Medulla oblongata (tissue), 1 donor: ENCODE data around the gene SOX6.
A peak's percentile ranks its signal among the peaks of the same experiment; 100 is the strongest.
"Not testable (repeated sequence)": the region's sequence is repeated elsewhere in the genome, so short reads cannot be mapped to it uniquely, and the experiment has no call there.

ENCODE experiments used
- DNase-seq: peaks from one replicate; pipeline ENCODE4 v3.0.0-alpha.2; 2015; ENCODE audit errors: extremely low spot score

The SOX6 gene

DNA sequence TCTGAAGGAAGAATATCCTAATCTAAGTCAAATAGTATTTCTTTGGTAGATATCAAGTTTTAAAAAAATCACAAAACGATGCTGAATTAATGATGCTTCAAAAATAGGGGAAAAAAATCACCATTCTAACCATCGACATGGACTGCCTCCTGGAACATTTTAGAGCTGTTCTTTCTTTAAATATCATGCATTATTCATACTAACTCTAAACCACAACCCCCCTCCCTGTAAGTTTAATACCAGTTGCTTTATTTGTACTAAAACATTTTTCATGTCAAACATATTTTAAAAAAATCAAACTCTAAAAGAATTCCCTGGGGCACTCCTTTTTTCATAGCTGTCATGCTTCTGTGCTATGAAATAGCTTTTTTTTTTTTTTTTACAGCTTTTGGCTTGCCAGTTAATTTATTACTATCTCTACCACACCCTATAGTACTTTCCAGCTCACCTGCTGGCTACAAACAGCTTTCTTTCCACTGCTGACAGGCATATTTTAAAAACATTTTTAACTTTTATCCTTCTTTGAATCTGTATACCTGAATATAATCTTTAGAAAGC, 256.9 kb downstream of the SOX6 start:
- no peak for DNase-seq

DNA sequence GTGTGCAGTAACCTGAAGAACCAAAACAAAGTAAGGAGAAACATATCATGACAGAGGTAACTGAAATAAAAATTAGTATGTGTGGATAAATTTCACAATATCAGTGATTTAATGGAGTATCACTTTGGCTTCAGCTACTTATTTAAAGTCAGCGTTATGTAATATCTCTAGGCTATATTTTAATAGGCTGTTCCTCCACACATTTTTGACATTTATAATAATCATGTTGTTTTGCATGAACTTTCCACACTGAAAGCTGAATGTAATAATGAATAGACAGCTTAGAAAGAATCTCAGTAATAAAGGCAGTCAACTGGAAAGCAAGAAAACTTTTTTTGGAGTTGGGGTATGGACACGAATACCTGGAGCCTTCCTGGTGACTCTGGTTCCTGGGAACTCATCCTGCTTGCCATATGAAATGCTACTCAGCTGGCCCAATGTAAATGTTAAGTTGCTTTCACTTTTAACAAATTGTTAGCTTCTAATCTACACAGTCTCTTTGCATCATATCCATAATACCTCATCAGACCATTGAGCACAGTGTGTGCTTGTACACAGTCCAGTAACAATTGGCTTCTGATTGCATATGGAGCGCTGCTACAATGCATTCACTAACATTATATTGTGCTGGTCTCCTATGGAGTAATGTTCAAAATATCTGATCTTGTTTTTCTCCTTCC, 257.7 kb downstream of the SOX6 start:
- no peak for DNase-seq

DNA sequence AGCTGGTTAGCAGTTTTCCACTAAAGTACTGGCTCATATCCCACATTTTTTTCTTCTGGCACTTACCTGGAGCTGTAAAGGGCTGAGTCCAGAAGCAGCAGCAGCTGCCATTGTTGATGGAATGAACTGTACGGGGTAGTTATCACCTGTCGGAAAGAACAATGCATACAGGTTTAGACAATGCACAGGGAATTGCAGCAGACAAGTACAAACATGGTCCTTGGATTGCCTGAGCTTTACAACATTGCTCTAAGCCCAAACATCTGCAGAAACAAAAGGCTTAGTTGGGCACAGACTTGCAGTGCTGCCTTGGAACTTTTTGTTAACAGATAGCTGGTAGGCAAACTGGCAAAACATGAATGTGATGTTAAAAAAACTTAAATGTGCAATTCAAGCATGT, 258.8 kb downstream of the SOX6 start:
- no peak for DNase-seq

DNA sequence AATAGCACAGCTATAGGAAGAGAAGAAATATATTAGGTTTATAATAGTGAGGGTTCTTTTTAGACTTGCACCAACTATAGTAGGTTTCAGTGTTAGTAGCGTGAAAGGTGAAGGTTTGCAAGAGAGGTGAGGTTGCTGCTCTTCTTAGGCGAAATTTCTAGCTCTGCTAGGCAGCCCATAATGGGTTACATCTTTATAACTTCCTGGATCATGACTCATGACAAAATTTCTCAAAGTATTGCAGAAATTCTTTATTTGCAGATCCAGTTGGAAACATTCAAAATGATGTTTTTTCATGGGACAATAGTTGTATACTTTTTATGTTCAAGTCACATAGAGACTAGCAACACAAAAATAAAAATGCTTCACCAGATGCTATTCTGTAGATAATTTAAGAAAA, 260.0 kb downstream of the SOX6 start:
- no peak for DNase-seq

DNA sequence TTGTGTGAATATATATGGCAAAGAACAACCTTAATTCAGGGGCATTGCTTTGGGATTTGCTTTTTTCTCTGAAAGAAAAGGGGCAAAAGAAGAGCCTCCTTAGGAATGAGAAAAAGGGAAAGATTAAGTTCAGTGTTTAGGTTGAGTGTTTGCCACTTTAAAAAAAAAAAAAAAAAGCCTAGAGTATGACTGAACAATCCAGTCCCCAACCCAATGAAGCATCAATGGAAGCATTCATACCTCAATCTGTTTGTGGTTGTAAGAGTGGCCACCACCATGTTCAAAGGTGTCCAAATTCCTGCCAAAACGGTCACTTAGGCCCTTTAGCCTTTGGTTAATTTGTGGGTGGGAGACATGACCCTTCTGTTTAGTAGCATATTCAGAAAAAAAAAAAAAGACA, 260.6 kb downstream of the SOX6 start:
- no peak for DNase-seq

DNA sequence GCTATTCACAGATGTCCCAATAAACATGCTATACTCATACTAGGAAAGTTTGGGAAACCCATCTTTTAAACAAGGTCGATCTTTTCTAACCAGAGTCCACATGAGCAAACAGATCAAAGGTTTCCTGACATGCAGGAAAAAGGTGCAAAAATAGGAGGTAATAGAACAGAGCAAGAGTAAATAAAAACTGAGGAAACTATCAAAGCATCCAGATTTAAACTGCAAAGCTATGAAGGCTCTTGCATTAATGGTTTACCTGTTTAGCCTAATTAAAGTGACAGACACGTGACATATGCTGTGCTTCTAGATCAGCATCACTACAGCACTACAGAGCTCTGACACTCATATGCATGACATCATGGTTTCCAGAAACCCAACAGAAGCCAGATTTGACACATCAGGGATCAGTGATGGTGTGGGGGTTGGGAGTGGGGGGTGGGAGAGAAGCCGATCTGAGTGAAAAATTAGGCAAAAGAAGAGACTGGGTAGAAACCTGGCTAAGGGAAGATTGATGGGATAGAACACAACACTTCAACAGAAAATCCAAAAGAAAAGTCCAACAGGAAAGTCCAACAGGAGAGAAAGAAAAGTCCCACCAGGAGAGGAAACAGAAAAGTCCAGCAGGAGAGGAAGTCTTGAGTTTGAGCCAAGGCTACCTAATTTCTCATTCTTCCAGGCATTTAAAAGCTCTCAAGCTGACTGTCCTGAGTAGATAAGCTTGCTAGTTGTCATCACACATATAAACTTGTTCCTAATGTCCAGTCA, 262.3 kb downstream of the SOX6 start:
- DNase-seq = no peak

DNA sequence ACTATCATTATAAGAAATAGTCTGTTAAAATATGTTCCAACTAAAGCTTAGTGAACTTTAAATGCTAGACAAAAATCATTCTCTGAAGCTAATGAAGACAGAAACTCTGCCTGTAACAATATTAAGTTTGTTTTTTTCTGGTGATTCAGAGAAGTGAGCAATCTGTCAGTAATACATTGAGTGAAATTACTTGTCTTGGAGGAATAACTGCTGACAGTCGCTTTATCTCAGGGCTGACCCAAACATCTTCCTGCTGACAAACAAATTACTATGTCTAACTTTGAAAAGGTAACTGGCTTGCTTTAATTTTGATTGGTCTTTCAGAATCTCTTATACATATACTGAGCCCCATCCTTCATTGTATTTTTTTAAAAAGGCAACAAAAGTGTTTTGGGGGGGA, 264.5 kb downstream of the SOX6 start:
- no peak for DNase-seq

DNA sequence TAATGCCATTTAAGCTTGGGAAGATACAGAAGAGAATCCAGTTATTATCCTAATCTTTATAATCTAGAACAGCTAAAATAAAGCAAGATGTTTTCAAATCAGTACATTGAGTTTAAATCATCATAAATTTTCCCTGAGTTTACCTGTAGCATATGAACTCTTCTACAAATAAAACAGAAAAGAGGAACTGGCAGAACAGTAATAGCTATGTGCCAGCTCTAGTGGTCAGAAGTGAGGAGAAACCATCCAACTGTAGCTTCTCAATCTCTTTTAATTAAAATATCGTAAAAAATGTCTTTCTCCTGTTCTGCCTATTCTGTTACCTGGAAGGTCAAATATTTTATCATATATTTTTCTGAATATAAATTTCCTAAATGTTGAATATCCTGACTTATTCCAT, 266.9 kb downstream of the SOX6 start:
- no peak for DNase-seq

DNA sequence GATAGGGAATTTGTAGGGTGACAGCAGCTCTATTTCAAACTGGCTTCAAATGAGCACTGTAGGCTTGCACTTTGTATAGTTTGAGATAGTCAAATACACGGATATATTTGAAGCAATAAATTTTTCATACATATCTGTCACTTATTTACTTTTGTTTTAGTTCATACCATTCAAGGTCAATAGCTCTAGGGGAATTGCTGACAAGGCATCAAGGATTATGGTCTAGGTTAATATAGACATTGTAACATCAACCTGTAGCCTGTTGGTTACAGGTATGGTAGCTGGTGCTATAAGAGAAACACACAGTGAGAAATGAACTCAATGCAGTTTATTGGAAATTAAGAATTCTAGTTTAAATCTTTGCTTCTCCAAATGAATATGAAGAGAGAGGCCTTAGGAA, 267.6 kb downstream of the SOX6 start:
- DNase-seq = no peak

DNA sequence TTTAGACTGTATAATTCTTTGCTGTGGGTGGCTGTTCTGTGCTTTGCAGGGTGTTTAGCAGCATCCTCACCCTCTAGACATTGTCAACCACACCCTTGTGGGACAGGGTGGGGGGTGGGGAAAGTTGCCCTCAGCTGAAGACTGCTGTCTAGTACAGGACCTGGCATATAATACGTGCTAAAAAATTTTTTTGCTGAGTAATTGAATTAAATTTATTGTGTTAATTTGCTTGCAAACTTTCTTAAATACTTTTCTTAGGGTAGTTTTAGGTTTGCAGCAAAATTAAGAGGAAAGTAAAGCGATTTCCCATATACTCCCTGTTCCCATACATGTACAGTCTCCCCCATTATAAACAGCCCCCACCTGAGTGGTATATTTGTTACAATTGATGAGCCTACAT, 268.5 kb downstream of the SOX6 start:
- DNase-seq = no peak

DNA sequence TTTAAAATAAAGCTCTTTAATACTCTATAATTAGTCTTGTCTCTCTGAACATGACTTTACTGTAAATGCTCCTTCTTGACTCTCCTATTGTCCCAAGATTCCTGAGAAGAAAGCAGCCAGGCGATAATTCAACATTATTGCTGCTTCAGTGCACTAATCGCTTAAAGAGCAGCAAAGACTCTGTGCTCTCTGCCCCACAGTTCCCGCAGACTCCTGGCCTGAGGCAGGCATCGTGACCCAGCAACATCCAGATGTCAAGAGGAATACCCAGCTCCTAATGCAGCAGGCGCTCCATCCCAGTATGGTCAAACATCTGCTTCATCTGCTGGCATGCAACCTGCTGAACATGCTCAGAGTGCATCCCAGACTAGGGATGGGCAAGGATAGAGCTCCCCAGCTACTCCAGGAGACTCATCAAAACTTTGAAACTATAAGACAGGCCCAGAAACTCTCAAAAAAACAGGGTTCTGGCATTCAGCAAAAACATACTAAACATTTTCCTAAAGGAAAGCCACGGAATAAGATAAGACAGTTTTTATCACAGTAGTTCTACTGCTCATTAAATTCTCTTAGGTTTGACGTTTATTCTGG, 270.0 kb downstream of the SOX6 start:
- peak; percentile 33 for DNase-seq

DNA sequence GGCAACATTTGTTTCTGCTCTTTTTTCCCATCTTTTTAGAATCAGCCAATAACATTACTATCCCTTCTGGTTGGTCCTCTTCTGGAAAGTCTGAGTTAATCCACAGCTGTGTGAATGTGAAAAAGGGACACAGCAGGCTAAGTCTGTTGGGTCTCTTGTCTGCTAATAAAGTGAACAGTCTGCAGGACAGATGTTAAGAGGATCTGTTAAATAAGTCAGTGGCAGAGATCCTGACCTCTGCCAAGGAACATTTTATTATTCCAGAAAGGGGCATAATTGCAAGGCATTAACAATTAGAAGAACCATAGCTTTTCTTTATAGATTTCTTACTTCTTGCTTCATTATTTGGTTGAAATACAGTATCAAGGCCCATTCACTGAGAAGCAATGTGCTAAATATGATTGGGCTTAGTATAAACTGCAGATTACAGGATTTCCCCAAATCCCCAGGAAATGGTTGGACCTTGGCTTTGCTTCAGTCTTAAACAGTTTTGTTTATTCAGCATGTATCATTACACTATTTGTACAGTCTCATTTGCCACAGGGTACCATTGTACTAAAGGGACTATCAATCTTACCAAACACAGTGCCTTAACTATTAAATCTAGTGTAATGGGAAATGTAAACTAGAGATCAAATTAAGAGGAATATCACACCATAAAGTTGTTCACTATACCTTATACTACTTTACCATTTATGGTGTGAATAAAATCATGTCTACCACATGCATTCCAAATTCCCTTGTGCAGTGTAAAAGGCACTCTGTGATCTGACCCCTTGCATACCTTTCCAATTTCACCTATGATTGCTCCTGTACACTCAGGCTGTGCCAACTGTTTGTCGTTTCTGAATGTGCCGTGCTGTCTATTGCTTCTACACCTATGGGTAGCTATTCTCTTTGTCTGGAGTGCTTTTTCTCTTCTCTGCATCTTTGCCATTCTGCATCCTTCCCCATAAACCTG, 274.0 kb downstream of the SOX6 start:
- DNase-seq = no peak

DNA sequence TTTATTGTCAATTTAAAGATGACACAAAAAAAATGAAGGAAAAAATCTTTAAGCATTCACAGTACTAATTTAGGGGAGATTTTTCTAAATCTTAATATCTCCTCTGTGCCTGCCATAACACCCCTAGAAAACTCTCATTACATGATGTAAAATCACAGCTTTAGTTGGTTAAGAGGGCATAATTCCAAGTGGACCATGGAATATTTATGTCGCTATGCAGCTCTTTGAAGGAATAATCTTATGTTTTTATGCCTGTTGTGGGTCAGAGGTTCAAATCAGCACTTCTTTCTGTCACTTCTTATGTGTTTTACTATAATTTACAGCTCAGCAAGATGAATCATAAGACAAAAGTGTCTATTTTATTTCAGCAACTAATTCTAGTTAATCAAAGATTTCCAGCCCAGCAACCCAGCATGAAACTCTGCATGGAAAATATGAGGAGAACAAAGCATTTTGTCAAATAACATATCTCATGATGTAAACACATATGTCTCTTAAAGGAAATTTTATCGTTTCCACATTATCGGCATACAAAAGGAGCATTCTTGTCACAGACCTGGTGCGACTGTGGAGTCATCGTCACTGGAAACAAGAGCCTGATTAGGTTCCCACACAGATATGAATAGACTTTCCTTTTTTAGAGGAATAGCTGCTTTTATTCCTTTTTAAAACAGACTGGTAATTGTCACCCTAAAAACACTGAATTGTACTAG, 274.8 kb downstream of the SOX6 start:
- DNase-seq = no peak

DNA sequence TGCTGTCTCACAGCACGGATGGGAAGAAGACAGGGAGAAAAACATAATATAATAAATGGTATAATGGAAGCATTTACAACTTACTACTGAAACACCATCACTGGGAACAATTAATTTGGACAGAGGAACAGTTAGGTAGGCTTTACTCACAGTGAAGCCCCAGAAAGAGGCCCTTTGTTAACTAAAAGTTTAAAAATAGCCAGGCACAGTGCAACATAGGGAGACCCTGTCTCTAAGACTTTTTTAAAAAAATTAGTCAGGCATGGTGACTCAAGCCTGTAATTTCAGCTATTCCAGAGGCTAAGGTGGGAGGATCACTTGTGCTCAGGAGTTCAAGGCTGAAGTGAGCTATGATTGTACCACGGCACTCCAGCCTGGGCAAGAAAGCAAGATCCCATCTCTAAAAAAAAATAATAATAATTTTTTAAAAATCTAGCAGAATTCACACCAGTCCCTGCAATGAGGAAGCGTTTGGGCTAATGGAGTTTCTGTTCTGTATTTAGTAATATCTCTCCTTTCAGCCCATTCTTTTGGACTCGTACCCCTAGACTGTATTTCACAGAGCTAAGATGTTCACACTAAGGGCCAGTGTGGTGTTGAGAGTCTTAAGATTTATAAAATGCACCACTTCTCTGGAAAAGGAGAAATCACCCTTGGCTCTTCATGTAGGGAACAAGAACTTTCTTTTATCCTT, 275.5 kb downstream of the SOX6 start:
- no peak for DNase-seq

DNA sequence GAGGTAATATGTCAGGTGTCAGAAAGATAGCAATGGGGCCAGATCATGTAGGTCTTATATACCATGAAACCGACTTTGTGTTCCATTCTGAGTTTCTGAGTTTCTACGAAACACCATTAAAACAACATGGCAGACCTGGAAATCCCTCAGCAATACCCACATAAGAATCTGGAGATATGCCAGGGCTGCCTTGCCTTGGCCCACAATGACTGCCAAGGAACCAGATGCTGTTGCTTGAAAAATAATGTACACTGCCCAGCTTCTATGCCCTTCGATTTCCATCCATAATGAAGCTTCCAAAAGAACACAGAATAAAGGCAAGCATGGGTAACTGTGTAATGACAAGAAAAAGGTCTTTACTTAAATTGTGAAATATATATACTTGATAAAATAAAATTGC, 277.4 kb downstream of the SOX6 start:
- DNase-seq = no peak

DNA sequence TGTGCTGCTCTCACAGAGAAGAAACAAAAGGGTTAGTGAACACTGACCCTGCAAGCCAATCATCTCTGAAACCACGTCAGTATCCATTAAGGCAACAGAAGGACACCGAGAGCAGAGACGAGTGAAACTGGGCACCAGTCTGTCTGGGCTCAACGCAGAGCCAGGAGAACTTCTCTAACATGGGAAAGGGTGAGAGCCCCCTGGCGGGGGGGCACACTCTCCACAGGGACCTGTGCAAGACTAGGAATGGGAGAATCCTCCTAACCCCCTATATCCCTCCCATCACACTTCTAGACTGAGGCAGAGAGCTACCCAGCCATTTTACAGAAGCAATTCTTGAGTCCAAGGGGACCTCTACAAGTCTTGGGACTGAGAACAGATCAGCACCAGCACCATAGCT, 285.8 kb downstream of the SOX6 start:
- no peak for DNase-seq

DNA sequence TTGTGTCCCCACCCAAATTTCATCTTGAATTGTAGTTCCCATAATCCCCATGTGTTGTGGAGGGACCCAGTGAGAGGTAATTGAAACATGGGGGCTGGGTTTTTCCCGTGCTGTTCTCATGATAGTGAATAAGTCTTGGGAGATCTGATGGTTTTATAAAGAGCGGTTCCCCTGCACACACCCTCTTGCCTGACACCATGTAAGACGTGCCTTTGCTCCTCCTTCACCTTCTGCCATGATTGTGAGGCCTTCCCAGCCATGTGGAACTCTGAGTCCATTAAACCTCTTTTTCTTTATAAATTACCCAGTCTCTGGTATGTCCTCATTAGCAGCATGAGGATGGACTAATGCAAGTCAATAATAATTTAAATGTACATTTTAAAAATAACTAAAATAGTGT, 289.1 kb downstream of the SOX6 start:
- DNase-seq = not testable (repeated sequence)

DNA sequence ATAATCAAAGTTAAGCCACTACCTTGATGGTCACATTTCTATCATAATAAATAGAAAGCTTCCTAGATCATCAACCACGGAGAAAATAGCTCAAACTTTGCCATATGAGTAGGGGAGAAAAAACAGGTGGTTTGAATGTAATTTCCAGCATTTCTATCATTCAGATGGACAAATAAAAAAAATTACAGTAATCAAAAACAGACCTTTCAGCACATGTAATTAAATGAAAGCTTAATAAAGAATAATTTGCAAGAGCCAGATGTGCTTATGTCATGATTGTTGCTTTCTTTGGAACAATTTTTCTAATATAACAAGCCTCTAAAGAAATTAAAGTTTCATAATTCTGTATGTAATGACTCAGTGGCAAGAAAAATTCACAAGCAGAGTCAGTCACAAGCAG, 297.0 kb downstream of the SOX6 start:
- no peak for DNase-seq

DNA sequence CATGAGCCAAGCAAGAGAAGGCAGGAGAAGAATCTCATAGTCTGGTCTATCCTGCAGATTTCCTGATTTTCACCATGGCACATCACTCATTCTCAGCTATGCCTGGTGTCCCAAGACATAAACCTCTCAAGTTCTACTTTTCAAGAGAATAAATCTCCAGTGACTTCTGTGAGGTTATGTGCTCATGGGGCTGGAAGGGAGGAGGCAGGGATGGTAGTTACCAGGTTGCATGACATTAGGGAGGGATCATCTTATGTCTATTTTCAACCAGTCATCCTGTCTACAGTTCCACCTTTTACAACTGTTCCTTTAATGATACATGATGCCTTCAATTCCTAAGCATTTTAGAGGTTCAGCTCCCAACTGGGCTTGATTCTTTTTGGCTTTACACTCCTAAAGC, 297.7 kb downstream of the SOX6 start:
- DNase-seq = no peak

DNA sequence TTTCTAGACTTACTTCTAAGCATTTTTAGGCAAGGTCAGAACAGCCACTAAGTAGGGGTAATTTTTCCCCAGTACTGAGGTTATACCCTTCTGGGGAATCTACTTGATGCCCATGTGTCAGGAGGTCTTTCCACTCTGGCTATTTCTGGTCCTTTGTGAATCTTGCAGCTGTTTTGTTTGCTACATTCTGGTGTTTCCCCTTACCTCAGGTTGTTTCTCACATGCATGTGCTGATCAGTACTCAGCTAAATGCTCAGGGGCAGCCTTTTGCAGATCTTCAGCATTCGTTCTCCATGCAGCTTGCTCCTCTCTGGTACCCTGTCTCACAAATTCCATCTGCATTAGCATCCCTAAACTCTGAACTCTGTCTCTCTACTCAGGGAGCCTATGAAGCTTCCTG, 303.6 kb downstream of the SOX6 start:
- no peak for DNase-seq

DNA sequence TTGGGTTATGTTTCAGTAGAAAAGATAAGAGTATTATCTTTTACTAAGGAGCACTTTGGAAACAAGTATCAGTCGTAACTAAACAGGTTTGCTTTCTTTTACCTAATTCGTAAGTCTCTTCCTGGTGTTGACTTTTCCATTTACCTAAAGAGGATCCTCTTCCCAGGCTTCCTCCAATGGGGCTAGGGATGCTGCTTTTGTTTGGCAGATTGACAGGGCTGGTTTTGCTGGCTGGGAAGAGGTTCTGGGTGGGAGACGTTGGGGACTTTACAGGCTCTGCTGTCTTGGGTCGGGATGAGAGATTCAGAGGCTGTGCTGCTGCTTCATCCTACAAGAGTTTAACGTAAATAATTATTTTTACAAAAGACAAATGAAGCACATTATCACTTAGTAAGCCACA, 306.7 kb downstream of the SOX6 start:
- DNase-seq = no peak
